ENCODE data around the gene NMT1. TPM values are rescaled to one million over a fixed set of nuclear protein-coding genes. Genes with fewer than 3 reads are reported as not detected.

NMT1 gene
- polyA plus RNA-seq (ENCODE audit: insufficient read length), result 37.3 TPM

DNA sequence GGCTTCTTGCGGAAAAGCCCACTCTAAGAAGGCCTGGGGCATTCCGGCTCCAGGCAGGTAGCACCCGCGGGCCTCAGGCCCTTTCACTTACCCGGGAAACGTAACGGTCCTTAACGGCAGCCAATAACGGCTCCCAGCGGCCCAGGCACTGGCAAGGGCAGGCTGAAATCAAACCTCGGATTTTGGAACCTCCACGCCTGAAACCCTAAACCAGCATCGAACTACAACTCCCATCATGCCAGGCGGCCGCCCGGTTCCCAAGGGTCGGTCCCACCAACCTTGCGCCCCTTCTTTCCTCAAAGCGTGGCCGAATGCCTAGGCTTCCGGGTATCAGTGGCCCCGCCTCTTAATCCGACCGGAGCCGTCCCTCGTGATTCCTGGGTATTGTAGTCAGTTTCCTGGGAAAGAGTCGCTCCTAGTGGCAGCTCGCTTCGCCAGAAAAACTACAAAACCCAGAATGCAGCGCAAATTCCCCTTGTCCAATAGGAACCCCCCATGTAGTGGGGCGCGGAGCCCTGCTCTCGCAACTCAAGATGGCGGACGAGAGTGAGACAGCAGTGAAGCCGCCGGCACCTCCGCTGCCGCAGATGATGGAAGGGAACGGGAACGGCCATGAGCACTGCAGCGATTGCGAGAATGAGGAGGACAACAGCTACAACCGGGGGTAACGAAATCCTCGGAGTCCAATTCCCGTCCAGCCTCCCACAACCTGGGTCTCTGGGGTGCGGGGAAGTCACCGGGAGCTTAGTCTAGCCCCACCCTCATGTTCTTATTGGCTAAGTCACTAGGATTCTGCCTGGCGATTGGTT is at the start of gene NMT1:
TSS of gene NMT1 (plus strand) at position 521 of the 809 bp plus-strand sequence. CDS start at position 534, 13 bp downstream.
- DNase-seq (ENCODE audit: low read depth), result peak; percentile 99

- no peak for DNase-seq (ENCODE audit: low read depth)
Observed at GRCh38 chr17:45011767-45012166, 49.4 kb upstream of the NMT1 start.

DNA sequence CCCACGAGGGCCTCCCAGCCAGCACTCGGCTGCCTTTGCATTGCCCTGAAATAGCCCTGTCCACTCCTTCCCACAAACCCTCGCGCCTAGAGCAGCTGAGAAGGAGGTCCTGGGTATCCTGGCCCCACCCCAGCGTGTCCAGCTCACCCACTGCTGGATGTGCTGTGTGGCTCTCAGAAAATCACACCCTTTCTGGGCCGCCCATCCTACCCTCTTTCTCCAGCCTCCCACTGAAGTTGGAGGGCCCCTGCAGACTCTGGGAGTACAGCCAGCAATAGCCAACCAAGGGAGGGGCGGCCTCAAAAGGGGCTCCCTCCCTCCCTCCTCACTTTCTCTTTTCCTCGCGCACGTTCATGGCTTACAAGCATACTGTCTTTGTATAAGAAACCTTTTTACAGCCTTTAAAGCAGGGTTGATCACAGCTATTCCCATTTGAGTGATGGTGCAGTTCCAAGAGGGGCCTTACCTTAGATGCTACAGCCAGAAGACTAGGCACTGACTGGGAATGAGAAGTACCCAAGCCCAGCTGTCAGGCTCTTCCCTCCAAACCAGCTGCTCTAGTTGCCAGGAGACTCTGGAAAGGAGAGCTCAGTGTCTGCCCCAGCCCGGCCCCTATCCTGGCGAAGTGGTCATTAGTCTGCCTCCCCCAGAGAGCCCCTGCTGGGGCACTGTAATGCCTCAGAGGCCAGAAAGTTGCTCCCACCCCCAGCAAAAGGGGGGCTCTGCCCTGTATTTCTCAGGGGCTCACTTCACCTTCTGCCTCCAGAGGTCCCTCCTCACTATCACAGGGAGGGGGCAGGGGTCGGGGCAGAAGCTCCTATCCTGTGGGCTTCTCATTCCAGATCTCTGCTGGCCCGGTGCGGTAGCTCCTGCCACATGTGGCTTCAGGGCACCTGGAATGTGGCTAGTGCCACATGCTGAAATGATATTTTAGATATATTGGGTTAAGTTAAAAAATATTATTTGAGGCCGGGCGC is 47.8 kb upstream of the NMT1 start:
- no peak for DNase-seq (ENCODE audit: low read depth)

DNA sequence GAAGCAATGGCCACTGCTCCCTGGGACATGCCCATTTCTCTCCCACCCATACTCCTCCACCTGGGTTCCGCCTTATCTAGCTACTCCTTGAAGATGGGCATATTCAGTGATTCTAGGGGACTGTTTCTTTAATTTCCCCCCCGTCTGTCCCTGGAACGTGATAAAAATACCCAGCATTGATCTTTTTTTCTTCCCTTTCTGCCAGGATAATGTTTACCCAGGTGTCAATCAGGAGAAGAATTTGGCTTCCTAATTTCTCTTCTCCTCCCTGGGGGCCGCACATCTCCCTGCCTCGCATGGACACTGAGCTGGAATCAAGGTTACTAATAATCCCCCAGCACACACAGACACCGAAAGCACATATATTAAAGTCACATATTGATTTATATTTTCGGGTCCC is 44.9 kb upstream of the NMT1 start:
- DNase-seq (ENCODE audit: low read depth), result no peak

GRCh38 chr17:45016823-45017222 is 44.3 kb upstream of the NMT1 start:
- DNase-seq (ENCODE audit: low read depth), result no peak

- DNase-seq (ENCODE audit: low read depth), result no peak
Observed at GRCh38 chr17:45018514-45018847, 42.6 kb upstream of the NMT1 start.

GRCh38 chr17:45018848-45019711 is 42.0 kb upstream of the NMT1 start:
- DNase-seq (ENCODE audit: low read depth), result no peak

GRCh38 chr17:45020354-45021138 is 40.6 kb upstream of the NMT1 start:
- no peak for DNase-seq (ENCODE audit: low read depth)

DNA sequence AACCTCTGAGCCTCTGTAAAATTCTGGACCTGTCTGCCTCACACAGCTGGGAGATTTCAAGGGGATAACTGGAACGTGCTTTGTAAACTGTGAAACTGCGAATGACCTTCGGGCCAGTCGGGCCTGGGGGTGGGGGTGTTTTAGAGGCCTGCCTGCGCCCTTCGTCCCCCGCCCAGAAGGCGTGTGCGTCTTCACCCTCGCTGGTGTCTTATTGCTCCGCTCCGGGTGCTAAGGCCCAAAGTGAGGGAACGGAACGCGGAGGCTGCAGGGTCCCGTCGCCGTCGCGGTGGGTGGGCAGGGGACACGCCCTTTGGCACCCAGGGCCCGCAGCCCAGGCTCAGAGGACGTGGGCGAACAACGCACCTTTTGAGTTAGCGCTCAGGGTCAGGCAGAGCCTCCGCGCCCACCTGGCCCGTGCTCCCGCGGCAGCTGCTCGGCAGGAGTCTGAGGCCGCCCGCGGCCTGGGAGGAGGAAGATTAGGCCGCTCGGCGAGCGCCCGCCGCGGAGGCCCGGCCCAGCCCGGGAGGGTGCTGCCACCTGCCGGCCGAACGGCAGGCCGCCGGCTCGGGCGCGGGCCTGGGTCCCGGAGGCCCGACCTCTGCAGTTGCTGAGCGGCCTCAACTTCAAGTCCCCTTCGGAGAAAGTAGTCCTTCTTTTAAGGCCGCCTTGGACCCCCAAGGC is 39.4 kb upstream of the NMT1 start:
- DNase-seq (ENCODE audit: low read depth), result no peak

DNA sequence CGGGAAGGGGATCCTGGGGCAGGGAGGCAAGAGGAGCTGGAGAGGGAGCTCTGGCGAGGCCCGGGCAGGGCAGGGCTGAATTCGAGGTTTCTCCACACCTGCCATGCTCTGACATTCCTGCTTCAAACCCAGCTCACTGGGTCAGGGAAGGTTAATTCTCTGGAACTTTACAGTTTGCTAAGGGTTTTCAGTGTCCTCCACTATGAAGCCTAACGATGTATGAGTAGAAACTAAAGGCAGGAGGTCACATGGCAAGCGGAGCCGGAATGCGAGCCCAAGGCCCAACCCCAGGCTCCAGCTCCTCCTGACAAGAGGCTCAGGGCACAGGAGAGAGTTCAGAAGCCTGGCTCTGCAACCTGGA is 38.8 kb upstream of the NMT1 start:
- DNase-seq (ENCODE audit: low read depth), result no peak

DNA sequence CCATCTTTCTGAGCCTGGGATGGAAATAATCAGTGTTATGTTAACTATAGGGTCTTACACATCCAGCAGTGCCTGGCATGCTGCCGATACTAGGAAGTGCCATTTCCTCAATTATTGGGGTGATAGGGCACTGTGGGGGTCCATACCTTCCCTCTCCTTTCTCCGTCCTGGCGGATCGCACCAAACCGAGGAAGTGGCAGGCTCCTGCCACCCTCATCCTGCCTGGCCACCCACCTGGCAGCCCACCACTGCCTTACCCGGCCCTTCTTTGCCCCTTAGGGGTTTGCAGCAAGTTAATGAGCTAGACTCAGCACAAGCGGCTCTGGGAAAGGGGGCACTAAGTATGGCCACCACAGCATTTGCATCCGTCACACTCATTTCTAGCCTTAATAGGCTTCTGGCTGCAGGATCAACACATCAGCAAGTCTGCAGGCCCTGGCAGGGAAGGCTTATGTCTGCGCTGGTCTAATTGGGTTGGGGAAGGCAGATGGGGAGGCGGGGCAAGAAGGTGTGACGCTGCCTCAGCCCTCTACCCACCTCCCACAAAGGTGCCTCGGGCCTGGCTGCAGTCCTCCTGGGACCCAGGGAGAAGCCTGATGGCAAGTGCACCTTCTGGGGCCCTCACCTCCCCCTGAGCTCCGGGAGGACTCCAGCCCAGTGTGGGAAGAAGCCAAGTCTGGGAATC is 38.3 kb upstream of the NMT1 start:
- DNase-seq (ENCODE audit: low read depth), result no peak

GRCh38 chr17:45029096-45029495 is 32.0 kb upstream of the NMT1 start:
- no peak for DNase-seq (ENCODE audit: low read depth)

DNA sequence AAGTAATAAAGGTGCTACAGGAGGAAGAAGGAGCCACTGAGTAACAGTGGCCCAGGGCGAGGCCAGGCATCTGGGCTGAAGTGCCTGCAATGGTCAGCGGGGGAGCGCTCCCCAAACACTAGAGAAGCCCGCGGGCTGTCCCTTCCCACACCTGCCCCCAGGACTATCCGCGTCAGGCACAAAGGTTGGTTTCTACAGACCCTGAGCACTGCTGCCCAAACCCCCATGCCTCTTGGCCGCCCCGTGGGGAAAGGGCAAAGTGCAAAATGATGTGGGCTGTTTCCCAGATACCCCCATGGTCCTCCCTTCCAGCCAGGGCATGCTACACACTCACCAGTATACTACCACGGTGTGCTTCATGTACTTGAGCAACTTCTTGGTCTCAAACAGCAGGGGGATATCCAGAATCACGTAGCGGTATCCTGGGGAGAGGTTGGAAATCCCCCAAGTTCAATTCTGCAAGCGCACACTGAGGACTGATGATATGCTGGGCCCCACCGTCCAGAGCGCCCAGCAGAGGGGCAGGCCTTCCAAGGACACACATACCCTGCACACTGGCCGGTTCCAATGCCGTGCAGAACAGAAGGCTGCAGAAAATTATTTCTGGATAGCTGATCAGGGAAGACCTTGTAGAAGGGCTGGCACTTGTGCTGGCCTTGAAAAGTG is 31.2 kb upstream of the NMT1 start:
- DNase-seq (ENCODE audit: low read depth), result no peak

GRCh38 chr17:45030733-45031132 is 30.4 kb upstream of the NMT1 start:
- DNase-seq (ENCODE audit: low read depth), result no peak

DNA sequence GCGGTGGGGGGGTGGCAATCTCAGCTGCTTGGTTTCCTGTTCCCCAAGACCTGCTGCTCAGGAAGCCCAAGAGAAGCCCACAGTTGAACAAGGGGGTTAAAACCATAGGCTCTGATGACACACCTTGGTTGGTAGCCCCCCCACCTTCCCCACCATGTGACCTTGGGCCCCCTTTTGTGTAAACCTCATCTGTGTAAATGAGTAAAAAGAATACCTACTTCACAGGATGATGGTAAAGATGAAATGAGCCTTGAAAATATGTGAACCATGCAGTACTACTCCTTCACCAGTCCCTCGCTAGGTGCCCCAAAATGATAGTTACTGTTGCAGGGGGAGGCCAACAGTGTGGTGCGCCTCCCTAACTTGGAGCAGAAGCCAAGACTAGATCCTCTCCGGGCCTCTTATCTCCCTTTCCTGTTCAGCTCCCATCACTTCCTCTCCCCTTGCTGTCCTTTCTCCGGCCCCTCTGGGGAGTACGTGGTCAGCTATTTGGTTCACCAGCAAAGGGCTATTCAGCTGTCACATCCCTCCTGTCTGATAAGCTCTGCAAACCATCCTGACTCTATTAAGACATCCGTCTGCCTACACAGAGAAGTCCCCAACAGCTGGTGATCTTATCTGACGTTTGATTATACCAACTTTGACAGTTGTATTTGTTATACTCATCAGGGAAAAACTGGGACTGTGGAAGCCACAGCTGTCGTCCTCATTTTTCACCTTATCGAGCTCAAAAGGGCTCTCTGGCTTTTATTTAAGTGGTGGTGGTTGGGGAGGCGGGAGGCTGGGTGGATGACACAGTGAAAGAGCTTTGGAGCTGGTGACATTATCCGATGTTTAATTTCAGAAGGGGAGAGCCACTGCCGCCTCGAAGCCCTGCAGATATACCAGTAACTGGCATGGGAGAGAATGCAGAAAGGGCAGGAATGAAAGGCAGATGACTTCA is 29.6 kb upstream of the NMT1 start:
- no peak for DNase-seq (ENCODE audit: low read depth)

- DNase-seq (ENCODE audit: low read depth), result no peak
Observed at GRCh38 chr17:45032174-45032541, 29.0 kb upstream of the NMT1 start.

DNA sequence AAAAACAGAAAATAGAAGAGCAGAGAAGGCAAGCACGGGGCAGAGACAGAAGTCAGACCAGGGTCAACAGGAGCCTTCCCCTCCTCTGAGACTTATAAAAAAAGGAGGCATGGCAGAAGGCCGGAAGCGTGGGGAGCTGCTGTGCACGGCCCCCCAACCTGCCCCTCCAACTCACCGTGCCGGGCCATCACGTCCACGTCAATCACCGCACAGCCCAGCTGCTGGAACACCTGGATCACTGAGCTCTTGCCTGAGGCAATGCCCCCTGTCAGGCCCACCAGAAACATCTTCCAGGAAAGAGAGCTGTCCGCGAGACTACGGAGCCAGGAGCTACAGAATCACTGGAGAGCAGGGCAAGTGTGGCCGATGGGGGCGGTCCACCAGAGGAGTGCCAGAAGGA is 26.5 kb upstream of the NMT1 start:
- DNase-seq (ENCODE audit: low read depth), result no peak

DNA sequence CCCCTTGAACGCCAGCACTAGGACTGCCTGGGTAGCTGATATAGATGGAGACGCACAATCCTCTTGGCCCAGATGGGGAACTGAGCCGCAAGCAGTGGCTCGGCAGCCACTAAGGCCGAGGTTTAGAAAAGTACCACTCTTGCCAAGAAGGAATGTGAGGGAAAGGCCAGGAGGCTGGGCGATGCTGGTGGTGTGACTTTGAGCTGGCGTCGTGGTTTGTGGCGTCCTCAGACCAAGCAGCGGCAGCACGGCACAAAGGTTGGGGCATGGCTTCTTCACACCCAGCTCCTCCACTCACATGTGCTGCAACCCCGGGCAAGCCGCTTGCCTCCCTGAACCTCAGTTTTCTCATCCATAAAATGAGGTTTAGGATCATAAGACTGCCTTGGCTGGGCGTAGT is 25.3 kb upstream of the NMT1 start:
- DNase-seq (ENCODE audit: low read depth), result no peak
